HEK293 (cell line): ENCODE data around the gene SLC43A3.

Experiments used
- CTCF ChIA-PET: fragments of 350-600 bp; formaldehyde crosslinking; extraction: SDS; loops from one replicate; lab custom pipeline; 2021; ENCODE audit warnings: antibody characterized with exemption; lab: Yijun Ruan, JAX
- POLR2A ChIA-PET: fragments of 300-600 bp; formaldehyde crosslinking; extraction: SDS; loops from one replicate; lab custom pipeline; 2020; ENCODE audit warnings: antibody characterized with exemption, inconsistent platforms; lab: Yijun Ruan, JAX
- H3K27ac ChIP-seq: fragments of 200-500 bp; sonication (Bioruptor generic); 2 replicates; pipeline ENCODE4 v1.5.1; 2014; ENCODE audit warnings: low read depth, low read length, control low read depth, inconsistent platforms; ENCODE audit errors: extremely low read depth
- H3K36me3 ChIP-seq, 2 experiments: fragments of 200-500 bp in 1 of 2; sonication (Bioruptor generic) in 1 of 2; 1 replicate in 1 of 2; 2 replicates in 1 of 2; pipeline ENCODE4 v1.5.1; 2014 to 2017; ENCODE audit warnings: inconsistent platforms in 2 of 2, low read length in 2 of 2; ENCODE audit not compliant: control insufficient read depth in 2 of 2, insufficient read depth in 1 of 2
- H3K4me1 ChIP-seq: fragments of 200-500 bp; sonication (Bioruptor generic); 2 replicates; pipeline ENCODE4 v1.5.1; 2014; ENCODE audit warnings: mild to moderate bottlenecking, low read length, inconsistent platforms; ENCODE audit not compliant: control insufficient read depth, insufficient read depth
- H3K4me3 ChIP-seq: 2 replicates; pipeline ENCODE4 v1.5.1; 2011; ENCODE audit warnings: low read depth, mild to moderate bottlenecking, control low read depth, low read length, moderate library complexity
- H3K9me3 ChIP-seq: fragments of 200-500 bp; sonication (Bioruptor generic); 2 replicates; pipeline ENCODE4 v1.5.1; 2014; ENCODE audit warnings: low read depth, low read length, inconsistent platforms; ENCODE audit not compliant: control insufficient read depth, insufficient read depth
- HOXC10 ChIP-seq: sonication (generic); formaldehyde crosslinking; IDR thresholded peaks from 2 replicates; pipeline ENCODE4 v1.8.1; 2023; ENCODE audit warnings: mild to moderate bottlenecking, missing genetic modification reagents
- IKZF3 ChIP-seq: fragments of 450-650 bp; IDR thresholded peaks from 2 replicates; pipeline ENCODE4 v1.5.0; 2018; ENCODE audit warnings: missing biosample characterization, mild to moderate bottlenecking, missing genetic modification characterization, moderate library complexity
- MYNN ChIP-seq: fragments of 450-650 bp; formaldehyde crosslinking; IDR thresholded peaks from 2 replicates; pipeline ENCODE4 v1.5.1; 2016; ENCODE audit warnings: missing biosample characterization, missing genetic modification characterization, borderline replicate concordance
- OSR2 ChIP-seq: fragments of 450-650 bp; formaldehyde crosslinking; IDR thresholded peaks from 2 replicates; pipeline ENCODE4 v1.5.1; 2016; ENCODE audit warnings: missing biosample characterization, missing genetic modification characterization
- PBX3 ChIP-seq: sonication (generic); formaldehyde crosslinking; IDR thresholded peaks from 2 replicates; pipeline ENCODE4 v1.8.1; 2022; ENCODE audit warnings: mild to moderate bottlenecking, moderate library complexity, missing genetic modification reagents
- SP7 ChIP-seq: fragments of 450-650 bp; formaldehyde crosslinking; IDR thresholded peaks from 2 replicates; pipeline ENCODE4 v1.5.1; 2016; ENCODE audit warnings: missing biosample characterization, missing genetic modification characterization
- ZBTB7A ChIP-seq: fragments of 450-650 bp; formaldehyde crosslinking; IDR thresholded peaks from 2 replicates; pipeline ENCODE4 v1.5.1; 2016; ENCODE audit warnings: low read depth, missing biosample characterization, missing genetic modification characterization
- ZFP41 ChIP-seq: fragments of 450-650 bp; formaldehyde crosslinking; IDR thresholded peaks from 2 replicates; pipeline ENCODE4 v1.5.1; 2016; ENCODE audit warnings: missing biosample characterization, missing genetic modification characterization, borderline replicate concordance
- ZNF133 ChIP-seq: fragments of 450-650 bp; formaldehyde crosslinking; IDR thresholded peaks from 2 replicates; pipeline ENCODE4 v1.5.1; 2016; ENCODE audit warnings: missing biosample characterization, missing genetic modification characterization
- ZNF16 ChIP-seq: fragments of 450-650 bp; formaldehyde crosslinking; IDR thresholded peaks from 2 replicates; pipeline ENCODE4 v1.5.1; 2016; ENCODE audit warnings: low read depth, missing biosample characterization, missing genetic modification characterization
- ZNF223 ChIP-seq: fragments of 450-650 bp; formaldehyde crosslinking; IDR thresholded peaks from 2 replicates; pipeline ENCODE4 v1.5.1; 2016; ENCODE audit warnings: missing biosample characterization, missing genetic modification characterization
- ZNF248 ChIP-seq: fragments of 450-650 bp; formaldehyde crosslinking; IDR thresholded peaks from 2 replicates; pipeline ENCODE4 v1.5.1; 2017; ENCODE audit warnings: missing biosample characterization, missing genetic modification characterization
- ZNF335 ChIP-seq: fragments of 450-650 bp; formaldehyde crosslinking; conservative IDR thresholded peaks from 2 replicates; pipeline ENCODE4 v1.5.1; 2016; ENCODE audit warnings: missing biosample characterization, missing genetic modification characterization
- ZNF354C ChIP-seq: fragments of 450-650 bp; formaldehyde crosslinking; IDR thresholded peaks from 2 replicates; pipeline ENCODE4 v1.5.1; 2016; ENCODE audit warnings: missing biosample characterization, missing genetic modification characterization, low read depth, borderline replicate concordance
- ZNF391 ChIP-seq: fragments of 450-650 bp; formaldehyde crosslinking; IDR thresholded peaks from 2 replicates; pipeline ENCODE4 v1.5.1; 2016; ENCODE audit warnings: low read depth, missing biosample characterization, missing genetic modification characterization, borderline replicate concordance
- ZNF521 ChIP-seq: fragments of 450-650 bp; formaldehyde crosslinking; IDR thresholded peaks from 2 replicates; pipeline ENCODE4 v1.5.1; 2017; ENCODE audit warnings: missing biosample characterization, mild to moderate bottlenecking, missing genetic modification characterization
- ZNF629 ChIP-seq: fragments of 450-650 bp; formaldehyde crosslinking; IDR thresholded peaks from 2 replicates; pipeline ENCODE4 v1.5.1; 2017; ENCODE audit warnings: missing biosample characterization, missing genetic modification characterization
- ZNF654 ChIP-seq: fragments of 450-650 bp; formaldehyde crosslinking; IDR thresholded peaks from 2 replicates; pipeline ENCODE4 v1.5.1; 2016; ENCODE audit warnings: low read depth, missing biosample characterization, missing genetic modification characterization
- ZNF701 ChIP-seq: fragments of 450-650 bp; formaldehyde crosslinking; IDR thresholded peaks from 2 replicates; pipeline ENCODE4 v1.5.1; 2016; ENCODE audit warnings: missing biosample characterization, missing genetic modification characterization
- ZNF707 ChIP-seq: fragments of 450-650 bp; formaldehyde crosslinking; IDR thresholded peaks from 2 replicates; pipeline ENCODE4 v1.5.1; 2016; ENCODE audit warnings: missing biosample characterization, missing genetic modification characterization
- TF ChIP-seq, protein P1 (sequence below): fragments of 450-650 bp; formaldehyde crosslinking; IDR thresholded peaks from 2 replicates; pipeline ENCODE4 v1.5.1; 2017; ENCODE audit warnings: missing biosample characterization, missing genetic modification characterization
- TF ChIP-seq, protein P2 (sequence below): fragments of 450-650 bp; formaldehyde crosslinking; IDR thresholded peaks from 2 replicates; pipeline ENCODE4 v1.5.1; 2017; ENCODE audit warnings: missing biosample characterization, missing genetic modification characterization
- TF ChIP-seq, protein P3 (sequence below): fragments of 450-650 bp; formaldehyde crosslinking; IDR thresholded peaks from 2 replicates; pipeline ENCODE4 v1.5.1; 2016; ENCODE audit warnings: missing biosample characterization, missing genetic modification characterization, borderline replicate concordance

SLC43A3 gene

DNA sequence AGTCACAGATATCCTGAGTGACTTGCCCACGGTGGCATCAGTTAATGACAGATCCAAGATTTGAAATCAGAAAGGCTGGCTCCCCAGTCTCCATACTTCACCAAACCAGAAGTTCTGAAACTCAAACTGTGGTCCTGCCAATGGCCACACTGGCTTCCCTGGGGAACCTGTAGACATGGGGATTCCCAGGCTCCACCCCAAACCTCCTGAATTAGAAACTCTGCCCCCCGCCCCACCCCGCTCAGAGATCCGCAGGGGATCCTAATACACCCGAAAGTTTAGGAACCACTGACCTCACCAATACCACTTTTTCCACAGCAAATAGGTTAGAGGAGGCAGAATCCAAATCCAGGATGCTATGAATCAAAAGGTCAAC lies 48.7 kb upstream of the SLC43A3 start:
- ChIA-PET CTCF (no interaction called here), POLR2A (no interaction called here)
- TF ChIP-seq ZNF701 (no peak), ZNF654 (tag by site-specific recombination) (no peak), SP7 (no peak), OSR2 (tag by site-specific recombination) (no peak), ZNF16 (tag by site-specific recombination) (no peak), ZNF707 (tag by site-specific recombination) (no peak), ZNF391 (tag by site-specific recombination) (no peak), IKZF3 (no peak), ZNF223 (tag by site-specific recombination) (no peak), ZNF248 (tag by site-specific recombination) (no peak), ZNF521 (no peak), PBX3 (CRISPR knock-in tag) (no peak)
- TF ChIP-seq, protein P1, sequence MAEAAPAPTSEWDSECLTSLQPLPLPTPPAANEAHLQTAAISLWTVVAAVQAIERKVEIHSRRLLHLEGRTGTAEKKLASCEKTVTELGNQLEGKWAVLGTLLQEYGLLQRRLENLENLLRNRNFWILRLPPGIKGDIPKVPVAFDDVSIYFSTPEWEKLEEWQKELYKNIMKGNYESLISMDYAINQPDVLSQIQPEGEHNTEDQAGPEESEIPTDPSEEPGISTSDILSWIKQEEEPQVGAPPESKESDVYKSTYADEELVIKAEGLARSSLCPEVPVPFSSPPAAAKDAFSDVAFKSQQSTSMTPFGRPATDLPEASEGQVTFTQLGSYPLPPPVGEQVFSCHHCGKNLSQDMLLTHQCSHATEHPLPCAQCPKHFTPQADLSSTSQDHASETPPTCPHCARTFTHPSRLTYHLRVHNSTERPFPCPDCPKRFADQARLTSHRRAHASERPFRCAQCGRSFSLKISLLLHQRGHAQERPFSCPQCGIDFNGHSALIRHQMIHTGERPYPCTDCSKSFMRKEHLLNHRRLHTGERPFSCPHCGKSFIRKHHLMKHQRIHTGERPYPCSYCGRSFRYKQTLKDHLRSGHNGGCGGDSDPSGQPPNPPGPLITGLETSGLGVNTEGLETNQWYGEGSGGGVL (tag by site-specific recombination), result no peak
- Histone ChIP-seq H3K4me3 (no peak overlapping the region), H3K27ac (no peak overlapping the region), H3K4me1 (no peaks in the 10 kb centered on the region), H3K36me3 (peaks cover 0 to 12% of the 10 kb centered on the region in 2 experiments; a peak in 1 of 3 replicates), H3K9me3 (no peaks in the 10 kb centered on the region)

- no peaks in the 10 kb centered on the region for H3K9me3 ChIP-seq
- no peak overlapping the region for H3K27ac ChIP-seq
- no peak for TF ChIP-seq ZNF133 (tag by site-specific recombination)
- no peak for TF ChIP-seq ZBTB7A
- no peak for TF ChIP-seq HOXC10
- ChIA-PET CTCF (interaction anchor here (0.7 to 0.8 kb wide), 2 partner anchors 9 to 18 kb away, joined by 3 to 6 read pairs; no protein-coding TSS in a partner anchor), POLR2A (no interaction called here)
- no peak overlapping the region for H3K4me3 ChIP-seq
- peaks cover 0 to 12% of the 10 kb centered on the region in 2 experiments; a peak in 1 of 3 replicates for H3K36me3 ChIP-seq
- no peaks in the 10 kb centered on the region for H3K4me1 ChIP-seq
Measured at GRCh38 chr11:57475191-57475590, 48.3 kb upstream of the SLC43A3 start.

GRCh38 chr11:57474803-57475115 lies 47.8 kb upstream of the SLC43A3 start:
- Histone ChIP-seq H3K36me3 (peaks cover 0 to 14% of the 10 kb centered on the region in 2 experiments; a peak in 1 of 3 replicates), H3K27ac (no peak overlapping the region), H3K9me3 (no peaks in the 10 kb centered on the region), H3K4me3 (no peak overlapping the region), H3K4me1 (no peaks in the 10 kb centered on the region)
- CTCF ChIA-PET, result interaction anchor here (0.7 to 0.8 kb wide), 2 partner anchors 9 to 19 kb away, joined by 3 to 6 read pairs; no protein-coding TSS in a partner anchor
- POLR2A ChIA-PET, result interaction anchor here (0.7 kb wide), 1 partner anchor 11 kb away, joined by 3 read pairs; no protein-coding TSS in a partner anchor
- no peak for TF ChIP-seq ZNF354C (tag by site-specific recombination)
- TF ChIP-seq, protein P2, sequence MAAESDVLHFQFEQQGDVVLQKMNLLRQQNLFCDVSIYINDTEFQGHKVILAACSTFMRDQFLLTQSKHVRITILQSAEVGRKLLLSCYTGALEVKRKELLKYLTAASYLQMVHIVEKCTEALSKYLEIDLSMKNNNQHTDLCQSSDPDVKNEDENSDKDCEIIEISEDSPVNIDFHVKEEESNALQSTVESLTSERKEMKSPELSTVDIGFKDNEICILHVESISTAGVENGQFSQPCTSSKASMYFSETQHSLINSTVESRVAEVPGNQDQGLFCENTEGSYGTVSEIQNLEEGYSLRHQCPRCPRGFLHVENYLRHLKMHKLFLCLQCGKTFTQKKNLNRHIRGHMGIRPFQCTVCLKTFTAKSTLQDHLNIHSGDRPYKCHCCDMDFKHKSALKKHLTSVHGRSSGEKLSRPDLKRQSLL (tag by site-specific recombination), result no peak
- no peak for TF ChIP-seq MYNN (tag by site-specific recombination)
- no peak for TF ChIP-seq ZNF629 (tag by site-specific recombination)
- TF ChIP-seq ZFP41 (tag by site-specific recombination), result no peak
- TF ChIP-seq, protein P3, sequence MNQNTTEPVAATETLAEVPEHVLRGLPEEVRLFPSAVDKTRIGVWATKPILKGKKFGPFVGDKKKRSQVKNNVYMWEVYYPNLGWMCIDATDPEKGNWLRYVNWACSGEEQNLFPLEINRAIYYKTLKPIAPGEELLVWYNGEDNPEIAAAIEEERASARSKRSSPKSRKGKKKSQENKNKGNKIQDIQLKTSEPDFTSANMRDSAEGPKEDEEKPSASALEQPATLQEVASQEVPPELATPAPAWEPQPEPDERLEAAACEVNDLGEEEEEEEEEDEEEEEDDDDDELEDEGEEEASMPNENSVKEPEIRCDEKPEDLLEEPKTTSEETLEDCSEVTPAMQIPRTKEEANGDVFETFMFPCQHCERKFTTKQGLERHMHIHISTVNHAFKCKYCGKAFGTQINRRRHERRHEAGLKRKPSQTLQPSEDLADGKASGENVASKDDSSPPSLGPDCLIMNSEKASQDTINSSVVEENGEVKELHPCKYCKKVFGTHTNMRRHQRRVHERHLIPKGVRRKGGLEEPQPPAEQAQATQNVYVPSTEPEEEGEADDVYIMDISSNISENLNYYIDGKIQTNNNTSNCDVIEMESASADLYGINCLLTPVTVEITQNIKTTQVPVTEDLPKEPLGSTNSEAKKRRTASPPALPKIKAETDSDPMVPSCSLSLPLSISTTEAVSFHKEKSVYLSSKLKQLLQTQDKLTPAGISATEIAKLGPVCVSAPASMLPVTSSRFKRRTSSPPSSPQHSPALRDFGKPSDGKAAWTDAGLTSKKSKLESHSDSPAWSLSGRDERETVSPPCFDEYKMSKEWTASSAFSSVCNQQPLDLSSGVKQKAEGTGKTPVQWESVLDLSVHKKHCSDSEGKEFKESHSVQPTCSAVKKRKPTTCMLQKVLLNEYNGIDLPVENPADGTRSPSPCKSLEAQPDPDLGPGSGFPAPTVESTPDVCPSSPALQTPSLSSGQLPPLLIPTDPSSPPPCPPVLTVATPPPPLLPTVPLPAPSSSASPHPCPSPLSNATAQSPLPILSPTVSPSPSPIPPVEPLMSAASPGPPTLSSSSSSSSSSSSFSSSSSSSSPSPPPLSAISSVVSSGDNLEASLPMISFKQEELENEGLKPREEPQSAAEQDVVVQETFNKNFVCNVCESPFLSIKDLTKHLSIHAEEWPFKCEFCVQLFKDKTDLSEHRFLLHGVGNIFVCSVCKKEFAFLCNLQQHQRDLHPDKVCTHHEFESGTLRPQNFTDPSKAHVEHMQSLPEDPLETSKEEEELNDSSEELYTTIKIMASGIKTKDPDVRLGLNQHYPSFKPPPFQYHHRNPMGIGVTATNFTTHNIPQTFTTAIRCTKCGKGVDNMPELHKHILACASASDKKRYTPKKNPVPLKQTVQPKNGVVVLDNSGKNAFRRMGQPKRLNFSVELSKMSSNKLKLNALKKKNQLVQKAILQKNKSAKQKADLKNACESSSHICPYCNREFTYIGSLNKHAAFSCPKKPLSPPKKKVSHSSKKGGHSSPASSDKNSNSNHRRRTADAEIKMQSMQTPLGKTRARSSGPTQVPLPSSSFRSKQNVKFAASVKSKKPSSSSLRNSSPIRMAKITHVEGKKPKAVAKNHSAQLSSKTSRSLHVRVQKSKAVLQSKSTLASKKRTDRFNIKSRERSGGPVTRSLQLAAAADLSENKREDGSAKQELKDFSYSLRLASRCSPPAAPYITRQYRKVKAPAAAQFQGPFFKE (tag by site-specific recombination), result no peak
- TF ChIP-seq ZNF335 (tag by site-specific recombination), result no peak
